Spleen (tissue), 11 donors: ENCODE results near the gene MAPK1. TPM values are rescaled to one million over a fixed set of nuclear protein-coding genes. Genes with fewer than 3 reads are reported as not detected.
"Not testable (repeated sequence)": the region's sequence is repeated elsewhere in the genome, so short reads cannot be mapped to it uniquely, and the experiment has no call there.

Experiments used
- DNase-seq: peaks from one replicate; pipeline ENCODE4 v3.0.0-alpha.2; 2020
- H3K27ac ChIP-seq, 8 donors: fragments of 200-600 bp; sonication (generic) in 7 of 8; 1 replicate in 4 of 8; 2 replicates in 4 of 8; pipeline versions ENCODE4 v1.5.0 to v1.8.0; 2016 to 2021; ENCODE audit warnings: inconsistent platforms in 4 of 8, mild to moderate bottlenecking in 4 of 8, moderate library complexity in 1 of 8
- H3K27me3 ChIP-seq, 7 donors: fragments of 200-600 bp; sonication (generic) in 6 of 7; replicated peaks in 1 of 7; 1 replicate in 4 of 7; 2 replicates in 3 of 7; pipeline versions ENCODE4 v1.5.0 to v1.8.0; 2016 to 2021; ENCODE audit warnings: inconsistent platforms in 3 of 7, mild to moderate bottlenecking in 1 of 7
- H3K36me3 ChIP-seq, 6 donors: fragments of 200-600 bp; sonication (generic) in 5 of 6; 1 replicate in 4 of 6; 2 replicates in 2 of 6; pipeline versions ENCODE4 v1.5.0 to v1.8.0; 2016 to 2021; ENCODE audit warnings: inconsistent platforms in 2 of 6
- H3K4me1 ChIP-seq, 6 donors: fragments of 200-600 bp; sonication (generic) in 5 of 6; 1 replicate in 3 of 6; 2 replicates in 3 of 6; pipeline versions ENCODE4 v1.5.0 to v1.8.0; 2016 to 2021; ENCODE audit warnings: inconsistent platforms in 3 of 6
- H3K4me3 ChIP-seq, 8 donors: fragments of 200-600 bp; sonication (generic) in 7 of 8; 1 replicate in 4 of 8; 2 replicates in 4 of 8; pipeline versions ENCODE4 v1.5.0 to v1.8.0; 2016 to 2021; ENCODE audit warnings: inconsistent platforms in 4 of 8, mild to moderate bottlenecking in 4 of 8, moderate library complexity in 2 of 8
- H3K9me3 ChIP-seq, 8 donors: fragments of 200-600 bp; sonication (generic) in 7 of 8; 1 replicate in 4 of 8; 2 replicates in 4 of 8; pipeline versions ENCODE4 v1.5.0 to v1.8.0; 2016 to 2021; ENCODE audit warnings: inconsistent platforms in 4 of 8
- CTCF ChIP-seq, 11 experiments: fragments of 200-600 bp in 7 of 11; fragments of 450-650 bp in 4 of 11; sonication (generic) in 4 of 11; IDR thresholded peaks in 8 of 11; conservative IDR thresholded peaks in 3 of 11; 1 replicate in 7 of 11; 2 replicates in 4 of 11; pipeline versions ENCODE4 v1.4.0 to v1.8.0; 2016 to 2021; ENCODE audit warnings: antibody characterized with exemption in 11 of 11, inconsistent platforms in 4 of 11, mild to moderate bottlenecking in 1 of 11
- POLR2A ChIP-seq, 3 donors: fragments of 450-650 bp; IDR thresholded peaks; one replicate each; pipeline ENCODE4 v1.5.1; 2017; ENCODE audit warnings: antibody characterized with exemption in 3 of 3, mild to moderate bottlenecking in 1 of 3
- POLR2AphosphoS5 ChIP-seq, 3 donors: sonication (generic); formaldehyde crosslinking; IDR thresholded peaks; one replicate each; pipeline ENCODE4 v1.5.1; 2017; ENCODE audit warnings: antibody characterized with exemption in 3 of 3
- WGBS, 5 donors: extraction: QIAGEN DNeasy Blood & Tissue Kit in 3 of 5; methylation state at CpG; one replicate each; pipeline versions ENCODE4 v1.1.5 to v1.1.7; 2013 to 2018; 5-methylcytosine and 5-hydroxymethylcytosine counted together
- intact Hi-C: fragments of 100-400 bp; cut with DNase I; formaldehyde crosslinking; loops from one replicate; pipeline ENCODE4 v1.15.0; 2023; ENCODE audit warnings: low total_unique reads
- polyA plus RNA-seq, 3 donors: library from polyadenylated mRNA; stranded (reverse); fragments of 200-250 nt; gene quantifications; one replicate each; pipeline ENCODE4 v1.2.1, GENCODE V29; 2013
- total RNA-seq, 7 donors: library from RNA; depleted of rRNA in 3 of 7; stranded (reverse); fragments of >200 nt in 3 of 7; fragmentation: NEBNext Ultra II Directional in 4 of 7; extraction: Animal tissue kit (Norgen Biotek cat#: 25700) in 4 of 7; gene quantifications; one replicate each; pipeline versions ENCODE4 v1.1.0 to v1.2.1, GENCODE V29; 2016 to 2021
- donor health status: healthy with polysubstance abuse.
- donor health status: DM: no; HTN: no; CAD: no; lungs with moderate emphysema.
- donor health status: DM: no; HTN: no; CAD: no.
- donor health status: Bipolar disorder and iron deficiency.
- donor health status: healthy.
- donor health status: DM: no; HTN: no; CAD: no.
- donor health status: DM: yes; HTN: yes; CAD: no.

MAPK1 gene
- total and polyA plus RNA-seq, 10 donors, result 11.6 to 165 (median 106) TPM

GRCh38 chr22:21720191-21720859 is 147.1 kb downstream of the MAPK1 start:
- peaks cover 0 to 11% (median 2%) of the 10 kb centered on the region in 6 donors for H3K4me1 ChIP-seq
- DNase-seq, H3K27ac ChIP-seq, H3K27me3 ChIP-seq, H3K9me3 ChIP-seq, intact Hi-C loops, H3K4me3 ChIP-seq, H3K36me3 ChIP-seq: not testable (repeated sequence)
- 94 to 99% (median 96%) methylated on average over 10 of the region's 10 CpGs for WGBS, 5 donors

GRCh38 chr22:21719024-21719423 is 148.4 kb downstream of the MAPK1 start:
- WGBS, 5 donors, result 39 to 52% (median 43%) methylated on average over 4 of the region's 4 CpGs
- Histone ChIP-seq H3K4me3 (no peak overlapping the region), H3K27me3 (no peaks in the 10 kb centered on the region), H3K9me3 (no peaks in the 10 kb centered on the region), H3K36me3 (no peaks in the 10 kb centered on the region), H3K4me1 (peaks cover 0 to 11% (median 2%) of the 10 kb centered on the region in 6 donors), H3K27ac (peak overlapping the region in 1 of 8 donors; percentile 21)
- no peak for DNase-seq
- no peak for TF ChIP-seq CTCF (IDR thresholded peaks at IDR 0.05 in 8 of 11, conservative IDR thresholded peaks at IDR 0.05 in 3 of 11)
- no peak for TF ChIP-seq POLR2AphosphoS5 (IDR thresholded peaks at IDR 0.05)
- no peak for TF ChIP-seq POLR2A (IDR thresholded peaks at IDR 0.05)
- intact Hi-C loops, result no loop called here

GRCh38 chr22:21718499-21718898 is 148.9 kb downstream of the MAPK1 start:
- WGBS, 5 donors, result 79 to 89% (median 84%) methylated on average over 4 of the region's 4 CpGs
- no peak for DNase-seq
- Histone ChIP-seq H3K4me1 (peaks cover 0 to 14% (median 5%) of the 10 kb centered on the region in 6 donors), H3K9me3 (no peaks in the 10 kb centered on the region), H3K27me3 (no peaks in the 10 kb centered on the region), H3K4me3 (no peak overlapping the region), H3K27ac (no peak overlapping the region), H3K36me3 (no peaks in the 10 kb centered on the region)
- TF ChIP-seq POLR2A (IDR thresholded peaks at IDR 0.05), result no peak
- no peak for TF ChIP-seq CTCF (IDR thresholded peaks at IDR 0.05 in 8 of 11, conservative IDR thresholded peaks at IDR 0.05 in 3 of 11)
- TF ChIP-seq POLR2AphosphoS5 (IDR thresholded peaks at IDR 0.05), result no peak
- intact Hi-C loops, result no loop called here

GRCh38 chr22:21716395-21717122 is 150.9 kb downstream of the MAPK1 start:
- H3K27ac ChIP-seq, H3K27me3 ChIP-seq, H3K4me3 ChIP-seq, DNase-seq, intact Hi-C loops, H3K36me3 ChIP-seq, H3K9me3 ChIP-seq: not testable (repeated sequence)
- H3K4me1 ChIP-seq, result peaks cover 6 to 22% (median 12%) of the 10 kb centered on the region in 6 donors
- WGBS, 5 donors, result 93 to 97% (median 94%) methylated on average over 13 to 15 of the region's 15 CpGs

- H3K36me3 ChIP-seq, result peaks cover 0 to 9% (median 4%) of the 10 kb centered on the region in 6 donors
- no peak overlapping the region for H3K4me3 ChIP-seq
- no peak overlapping the region for H3K27ac ChIP-seq
- no peak for DNase-seq
- H3K27me3 ChIP-seq, result no peaks in the 10 kb centered on the region
- H3K9me3 ChIP-seq, result no peaks in the 10 kb centered on the region
- TF ChIP-seq POLR2A (IDR thresholded peaks at IDR 0.05) (no peak), CTCF (IDR thresholded peaks at IDR 0.05 in 8 of 11, conservative IDR thresholded peaks at IDR 0.05 in 3 of 11) (no peak), POLR2AphosphoS5 (IDR thresholded peaks at IDR 0.05) (no peak)
- H3K4me1 ChIP-seq, result peaks cover 6 to 22% (median 12%) of the 10 kb centered on the region in 6 donors
- intact Hi-C loops, result loop anchor here (5.0 kb wide), 2 partner anchors 223 to 238 kb away; partner anchors contain the start of gene PPM1F
- WGBS, 5 donors, result 81 to 95% (median 90%) methylated on average over 3 of the region's 3 CpGs
Measured at GRCh38 chr22:21714786-21715185, 152.7 kb downstream of the MAPK1 start.
